IPS-NIHi7 (cell line): Measurements from ENCODE around the gene EXOC6.
A peak's percentile ranks its signal among the peaks of the same experiment; 100 is the strongest.

Source experiments
- DNase-seq: peaks from one replicate; pipeline ENCODE4 v3.0.0; 2012; ENCODE audit warnings: mixed read lengths; ENCODE audit errors: extremely low spot score

Gene EXOC6

GRCh38 chr10:93023013-93023650 is 174.8 kb downstream of the EXOC6 start:
- DNase-seq = no peak

GRCh38 chr10:93026072-93026471 is 177.8 kb downstream of the EXOC6 start:
- no peak for DNase-seq

- DNase-seq = no peak
Measured at GRCh38 chr10:93027508-93027907, 179.2 kb downstream of the EXOC6 start.

- no peak for DNase-seq
Measured at GRCh38 chr10:93028883-93029282, 180.6 kb downstream of the EXOC6 start.

- DNase-seq = no peak
Measured at GRCh38 chr10:93030409-93030808, 182.1 kb downstream of the EXOC6 start.

- no peak for DNase-seq
Measured at GRCh38 chr10:93032105-93032808, 183.9 kb downstream of the EXOC6 start.

- no peak for DNase-seq
Measured at GRCh38 chr10:93032809-93033137, 184.5 kb downstream of the EXOC6 start.

GRCh38 chr10:93034426-93034825 is 186.1 kb downstream of the EXOC6 start:
- DNase-seq = no peak

- DNase-seq = no peak
Measured at GRCh38 chr10:93039110-93039509, 190.8 kb downstream of the EXOC6 start.

- peak; percentile 69 for DNase-seq
Measured at GRCh38 chr10:93039721-93040120, 191.4 kb downstream of the EXOC6 start.

- no peak for DNase-seq
Measured at GRCh38 chr10:93054486-93054885, 206.2 kb downstream of the EXOC6 start.

- no peak for DNase-seq
Measured at GRCh38 chr10:93058139-93058538, 209.8 kb downstream of the EXOC6 start.

GRCh38 chr10:93059975-93060886 is 211.9 kb downstream of the EXOC6 start, which contains the start of gene CYP26C1:
CYP26C1 (plus strand) TSS chr10:93060798; CDS start chr10:93061264, 466 bp downstream.
- DNase-seq = peak; percentile 46

GRCh38 chr10:93060887-93061593 is 212.7 kb downstream of the EXOC6 start:
- peak; percentile 26 for DNase-seq

- DNase-seq = no peak
Measured at GRCh38 chr10:93061594-93062513, 213.5 kb downstream of the EXOC6 start.

- peak; percentile 78 for DNase-seq
Measured at GRCh38 chr10:93062514-93063143, 214.3 kb downstream of the EXOC6 start.

- DNase-seq = no peak
Measured at GRCh38 chr10:93063144-93063976, 215.0 kb downstream of the EXOC6 start.

- no peak for DNase-seq
Measured at GRCh38 chr10:93063977-93064660, 215.8 kb downstream of the EXOC6 start.
